ENCODE data around the gene PMP22.

Gene PMP22

DNA sequence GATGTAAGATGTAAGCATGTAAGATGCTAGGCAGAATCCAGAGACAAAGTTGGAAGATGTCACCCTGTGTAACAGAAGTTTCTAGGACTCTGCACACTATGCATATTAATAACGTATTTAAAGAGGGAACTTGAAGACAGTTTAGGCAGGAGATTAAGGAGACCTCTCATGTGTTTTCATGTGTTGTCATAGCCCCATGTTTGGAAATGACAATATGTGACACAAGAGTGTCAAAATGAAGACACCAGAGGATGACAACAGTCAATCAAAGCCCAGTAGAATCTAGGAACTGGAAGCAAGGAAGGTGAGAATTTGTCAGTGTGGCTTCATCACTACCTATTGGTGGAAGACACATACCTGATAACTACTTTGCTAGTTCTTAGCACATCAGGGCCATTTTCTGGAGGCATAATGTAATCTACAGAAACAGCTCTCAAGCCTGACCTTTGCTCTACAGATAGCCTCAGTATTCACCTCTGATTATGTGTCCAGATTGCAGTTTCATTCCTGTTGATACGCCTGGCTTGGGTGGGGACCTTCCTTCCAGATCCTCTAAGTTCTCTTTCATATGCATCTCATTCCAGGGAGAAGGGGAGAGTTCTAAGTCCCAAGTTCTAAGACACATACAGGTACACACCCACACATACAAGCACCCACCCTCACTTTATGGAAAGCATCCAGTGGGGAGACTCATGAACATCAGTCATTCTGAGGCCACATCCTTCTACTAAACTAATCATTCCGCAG is 26.3 kb downstream of the PMP22 start:
- Histone ChIP-seq H3K9me2 (ENCODE audit: low read depth, low read length) (no peaks in the 10 kb centered on the region), H3K79me2 (ENCODE audit: insufficient read depth, low read length) (no peaks in the 10 kb centered on the region), H3K27ac (ENCODE audit: low read depth, low read length, poor library complexity, severe bottlenecking) (no peak overlapping the region), H2AFZ (ENCODE audit: low read length) (no peak overlapping the region), H3K4me2 (ENCODE audit: low read length) (no peak overlapping the region), H3F3A (ENCODE audit: insufficient read depth, low read length) (no peaks in the 10 kb centered on the region), H3K27me3 (ENCODE audit: insufficient read depth, low read length) (no peaks in the 10 kb centered on the region), H3K9me3 (ENCODE audit: low read length) (peaks cover 2% of the 10 kb centered on the region; the same call in 1 of the 2 replicates), H3K36me3 (ENCODE audit: insufficient read depth, low read length) (no peaks in the 10 kb centered on the region), H3K4me3 (ENCODE audit: low read depth, low read length, poor library complexity, severe bottlenecking) (no peak overlapping the region), H4K20me1 (ENCODE audit: insufficient read depth, low read length) (no peaks in the 10 kb centered on the region), H3K4me1 (ENCODE audit: insufficient read depth, low read length, severe bottlenecking) (no peaks in the 10 kb centered on the region), H3K9ac (ENCODE audit: low read length) (no peak overlapping the region)
- no peak for TF ChIP-seq EZH2 (IDR thresholded peaks at IDR 0.05; ENCODE audit: borderline replicate concordance, low read length)
- TF ChIP-seq, protein P1, sequence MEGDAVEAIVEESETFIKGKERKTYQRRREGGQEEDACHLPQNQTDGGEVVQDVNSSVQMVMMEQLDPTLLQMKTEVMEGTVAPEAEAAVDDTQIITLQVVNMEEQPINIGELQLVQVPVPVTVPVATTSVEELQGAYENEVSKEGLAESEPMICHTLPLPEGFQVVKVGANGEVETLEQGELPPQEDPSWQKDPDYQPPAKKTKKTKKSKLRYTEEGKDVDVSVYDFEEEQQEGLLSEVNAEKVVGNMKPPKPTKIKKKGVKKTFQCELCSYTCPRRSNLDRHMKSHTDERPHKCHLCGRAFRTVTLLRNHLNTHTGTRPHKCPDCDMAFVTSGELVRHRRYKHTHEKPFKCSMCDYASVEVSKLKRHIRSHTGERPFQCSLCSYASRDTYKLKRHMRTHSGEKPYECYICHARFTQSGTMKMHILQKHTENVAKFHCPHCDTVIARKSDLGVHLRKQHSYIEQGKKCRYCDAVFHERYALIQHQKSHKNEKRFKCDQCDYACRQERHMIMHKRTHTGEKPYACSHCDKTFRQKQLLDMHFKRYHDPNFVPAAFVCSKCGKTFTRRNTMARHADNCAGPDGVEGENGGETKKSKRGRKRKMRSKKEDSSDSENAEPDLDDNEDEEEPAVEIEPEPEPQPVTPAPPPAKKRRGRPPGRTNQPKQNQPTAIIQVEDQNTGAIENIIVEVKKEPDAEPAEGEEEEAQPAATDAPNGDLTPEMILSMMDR (IDR thresholded peaks at IDR 0.05; ENCODE audit: low read length), result no peak

DNA sequence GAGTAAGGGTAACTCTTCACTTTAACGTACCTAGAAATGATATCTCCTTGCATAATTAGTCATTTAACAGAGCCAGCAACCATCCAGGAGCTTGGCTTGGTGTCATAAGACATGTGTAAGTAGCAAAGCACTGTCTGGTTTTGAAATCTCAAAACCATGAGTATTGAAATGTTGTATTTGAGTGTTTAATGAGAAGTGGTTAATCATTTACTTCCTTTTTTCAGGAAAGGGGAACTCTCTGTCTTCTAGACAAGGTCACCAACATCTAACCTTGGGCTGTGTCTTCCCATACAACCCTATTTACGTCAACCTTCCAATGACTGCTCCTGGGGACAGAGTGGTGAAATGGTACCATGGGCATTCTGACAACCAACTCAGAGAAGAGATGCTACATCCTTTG is 27.1 kb downstream of the PMP22 start:
- no peaks in the 10 kb centered on the region for H3K9me2 ChIP-seq (ENCODE audit: low read depth, low read length)
- H3K4me3 ChIP-seq (ENCODE audit: low read depth, low read length, poor library complexity, severe bottlenecking), result no peak overlapping the region
- no peak for TF ChIP-seq EZH2 (IDR thresholded peaks at IDR 0.05; ENCODE audit: borderline replicate concordance, low read length)
- TF ChIP-seq, protein P1 (IDR thresholded peaks at IDR 0.05; ENCODE audit: low read length), result no peak
- no peaks in the 10 kb centered on the region for H3K4me1 ChIP-seq (ENCODE audit: insufficient read depth, low read length, severe bottlenecking)
- no peak overlapping the region for H3K4me2 ChIP-seq (ENCODE audit: low read length)
- no peaks in the 10 kb centered on the region for H3F3A ChIP-seq (ENCODE audit: insufficient read depth, low read length)
- peaks cover 2% of the 10 kb centered on the region; the same call in 1 of the 2 replicates for H3K9me3 ChIP-seq (ENCODE audit: low read length)
- H3K9ac ChIP-seq (ENCODE audit: low read length), result no peak overlapping the region
- no peaks in the 10 kb centered on the region for H3K79me2 ChIP-seq (ENCODE audit: insufficient read depth, low read length)
- no peak overlapping the region for H2AFZ ChIP-seq (ENCODE audit: low read length)
- H3K36me3 ChIP-seq (ENCODE audit: insufficient read depth, low read length), result no peaks in the 10 kb centered on the region
- H3K27me3 ChIP-seq (ENCODE audit: insufficient read depth, low read length), result no peaks in the 10 kb centered on the region
- no peak overlapping the region for H3K27ac ChIP-seq (ENCODE audit: low read depth, low read length, poor library complexity, severe bottlenecking)
- H4K20me1 ChIP-seq (ENCODE audit: insufficient read depth, low read length), result no peaks in the 10 kb centered on the region

DNA sequence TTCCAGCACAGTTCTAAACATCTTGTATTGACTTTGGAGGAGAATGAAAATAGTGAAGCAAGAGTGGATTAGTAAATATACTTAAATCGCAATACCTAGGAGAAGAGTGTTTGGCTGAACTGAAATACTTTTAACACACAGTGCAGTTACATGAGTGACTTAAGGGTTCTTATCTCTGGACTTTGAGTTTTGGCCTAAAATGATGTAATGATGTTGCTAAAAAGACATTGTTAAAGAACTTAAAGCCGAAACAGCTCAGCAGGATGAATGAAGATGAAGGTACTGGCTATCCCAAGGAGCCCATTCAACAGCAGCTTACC is 28.1 kb downstream of the PMP22 start:
- no peaks in the 10 kb centered on the region for H3K27me3 ChIP-seq (ENCODE audit: insufficient read depth, low read length)
- H2AFZ ChIP-seq (ENCODE audit: low read length), result no peak overlapping the region
- no peaks in the 10 kb centered on the region for H3K9me3 ChIP-seq (ENCODE audit: low read length)
- H3K27ac ChIP-seq (ENCODE audit: low read depth, low read length, poor library complexity, severe bottlenecking), result no peak overlapping the region
- H3F3A ChIP-seq (ENCODE audit: insufficient read depth, low read length), result no peaks in the 10 kb centered on the region
- no peaks in the 10 kb centered on the region for H3K79me2 ChIP-seq (ENCODE audit: insufficient read depth, low read length)
- no peak overlapping the region for H3K9ac ChIP-seq (ENCODE audit: low read length)
- H3K9me2 ChIP-seq (ENCODE audit: low read depth, low read length), result no peaks in the 10 kb centered on the region
- no peaks in the 10 kb centered on the region for H3K36me3 ChIP-seq (ENCODE audit: insufficient read depth, low read length)
- H4K20me1 ChIP-seq (ENCODE audit: insufficient read depth, low read length), result no peaks in the 10 kb centered on the region
- no peaks in the 10 kb centered on the region for H3K4me1 ChIP-seq (ENCODE audit: insufficient read depth, low read length, severe bottlenecking)
- TF ChIP-seq, protein P1 (IDR thresholded peaks at IDR 0.05; ENCODE audit: low read length), result no peak
- no peak for TF ChIP-seq EZH2 (IDR thresholded peaks at IDR 0.05; ENCODE audit: borderline replicate concordance, low read length)
- no peak overlapping the region for H3K4me3 ChIP-seq (ENCODE audit: low read depth, low read length, poor library complexity, severe bottlenecking)
- no peak overlapping the region for H3K4me2 ChIP-seq (ENCODE audit: low read length)

All from OCI-LY1 (cell line).